Ureter (tissue), 1 donor: ENCODE results near the gene ABL2. TPM values are rescaled to one million over a fixed set of nuclear protein-coding genes. Genes with fewer than 3 reads are reported as not detected.
"Not testable (repeated sequence)": the region's sequence is repeated elsewhere in the genome, so short reads cannot be mapped to it uniquely, and the experiment has no call there.

Source experiments
- DNase-seq: peaks from one replicate; pipeline ENCODE4 v3.0.0-alpha.2; 2020; ENCODE audit warnings: low spot score
- total RNA-seq: library from RNA; stranded (reverse); gene quantifications from one replicate; pipeline ENCODE4 v1.2.4, GENCODE V29; 2023
- donor health status: DM: yes; HTN: yes; CAD: no.

Gene ABL2
- total RNA-seq, 1 donor from 2014 or later, result 35.0 TPM

DNA sequence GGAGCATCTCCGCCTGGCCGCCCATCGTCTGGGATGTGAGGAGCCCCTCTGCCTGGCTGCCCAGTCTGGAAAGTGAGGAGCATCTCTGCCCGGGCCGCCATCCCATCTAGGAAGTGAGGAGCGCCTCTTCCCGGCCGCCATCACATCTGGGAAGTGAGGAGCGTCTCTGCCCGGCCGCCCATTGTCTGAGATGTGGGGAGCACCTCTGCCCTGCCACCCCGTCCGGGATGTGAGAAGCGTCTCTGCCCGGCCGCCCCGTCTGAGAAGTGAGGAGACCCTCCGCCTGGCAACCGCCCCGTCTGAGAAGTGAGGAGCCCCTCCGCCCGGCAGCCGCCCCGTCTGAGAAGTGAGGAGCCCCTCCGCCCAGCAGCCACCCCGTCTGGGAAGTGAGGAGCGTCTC is 94.3 kb downstream of the ABL2 start:
- DNase-seq, result not testable (repeated sequence)

DNA sequence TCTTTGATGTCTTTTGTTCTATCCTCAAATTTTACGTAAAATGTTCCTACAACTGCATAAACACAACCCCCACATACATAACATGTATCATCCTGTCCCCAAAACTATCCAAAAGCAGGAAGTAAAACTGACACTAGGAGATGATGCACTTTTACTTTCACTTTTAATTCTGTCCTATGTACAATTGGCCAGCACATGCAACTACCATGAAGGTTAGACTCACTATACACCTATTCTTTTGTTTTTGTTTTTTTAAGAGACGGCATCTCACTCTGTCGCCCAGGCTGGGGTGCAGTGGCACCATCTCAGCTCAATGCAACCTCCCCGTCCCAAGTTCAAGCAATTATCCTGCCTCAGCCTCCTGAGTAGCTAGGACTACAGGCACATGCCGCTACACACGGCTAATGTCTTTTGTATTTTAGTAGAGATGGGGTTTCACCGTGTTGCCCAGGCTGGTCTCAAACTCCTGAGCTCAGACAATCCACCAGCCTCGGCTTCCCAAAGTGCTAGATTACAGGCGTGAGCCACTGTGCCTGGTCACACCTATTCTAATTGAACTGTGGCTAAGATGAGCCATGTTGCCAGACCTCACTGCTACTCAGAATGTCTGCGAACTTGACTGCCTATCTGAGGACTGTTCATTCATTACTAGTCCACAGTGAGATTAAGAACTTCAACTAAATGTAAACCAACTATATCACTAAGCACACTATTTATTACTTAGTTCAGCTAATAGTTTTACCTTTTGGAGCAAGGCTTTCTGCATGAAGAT is 99.6 kb downstream of the ABL2 start:
- DNase-seq, result no peak

DNA sequence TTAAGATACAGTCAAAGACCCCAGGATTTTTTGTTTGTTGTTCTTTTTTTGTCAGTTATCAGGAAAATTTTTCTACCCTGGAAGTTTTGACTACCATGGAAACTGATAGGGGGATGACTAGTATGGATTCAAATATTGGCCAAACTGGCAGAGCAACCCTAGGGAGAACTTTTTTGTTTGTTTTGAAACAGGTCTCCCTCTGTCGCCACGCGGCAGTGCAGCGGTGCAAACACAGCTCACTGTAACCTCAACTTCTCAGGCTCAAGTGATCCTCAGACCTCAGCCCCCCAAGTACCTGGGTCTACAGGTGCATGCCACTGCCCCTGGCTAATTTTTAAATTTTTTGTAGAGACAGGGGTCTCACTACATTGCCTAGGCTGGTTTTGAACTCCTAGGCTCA is 101.0 kb downstream of the ABL2 start:
- no peak for DNase-seq

DNA sequence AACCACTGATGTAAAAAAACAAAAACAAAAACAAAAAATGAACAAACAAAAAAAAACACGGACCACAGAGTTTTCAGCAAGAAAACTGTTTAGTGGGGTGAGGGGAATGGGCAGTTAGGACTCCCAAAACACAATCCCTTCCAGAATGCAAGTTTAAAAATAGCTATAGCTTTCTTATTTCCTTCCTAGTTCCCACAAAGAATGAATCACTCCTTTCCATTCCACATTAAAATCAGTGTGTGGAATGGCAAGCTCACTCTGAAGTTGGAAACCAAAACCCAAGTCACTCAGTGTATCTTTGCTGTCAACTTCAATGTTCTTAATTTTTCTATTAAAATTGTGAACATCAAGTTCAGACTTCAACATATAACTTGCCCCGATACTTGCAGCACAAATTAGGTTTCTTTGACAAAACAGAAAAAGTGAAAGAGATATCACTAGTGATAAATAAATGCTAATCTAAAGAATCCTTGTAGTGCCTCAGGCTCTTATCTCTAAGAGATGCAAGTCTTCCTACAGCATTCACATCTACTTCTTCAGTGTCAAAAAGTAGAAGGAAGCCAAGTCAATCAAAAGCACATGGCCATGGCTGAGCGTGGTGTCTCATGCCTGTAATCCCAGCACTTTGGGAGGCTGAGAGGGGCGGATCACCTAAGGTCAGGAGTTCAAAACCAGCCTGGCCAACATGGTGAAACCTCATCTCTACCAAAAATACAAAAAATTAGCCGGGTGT is 102.1 kb downstream of the ABL2 start:
- DNase-seq, result no peak

DNA sequence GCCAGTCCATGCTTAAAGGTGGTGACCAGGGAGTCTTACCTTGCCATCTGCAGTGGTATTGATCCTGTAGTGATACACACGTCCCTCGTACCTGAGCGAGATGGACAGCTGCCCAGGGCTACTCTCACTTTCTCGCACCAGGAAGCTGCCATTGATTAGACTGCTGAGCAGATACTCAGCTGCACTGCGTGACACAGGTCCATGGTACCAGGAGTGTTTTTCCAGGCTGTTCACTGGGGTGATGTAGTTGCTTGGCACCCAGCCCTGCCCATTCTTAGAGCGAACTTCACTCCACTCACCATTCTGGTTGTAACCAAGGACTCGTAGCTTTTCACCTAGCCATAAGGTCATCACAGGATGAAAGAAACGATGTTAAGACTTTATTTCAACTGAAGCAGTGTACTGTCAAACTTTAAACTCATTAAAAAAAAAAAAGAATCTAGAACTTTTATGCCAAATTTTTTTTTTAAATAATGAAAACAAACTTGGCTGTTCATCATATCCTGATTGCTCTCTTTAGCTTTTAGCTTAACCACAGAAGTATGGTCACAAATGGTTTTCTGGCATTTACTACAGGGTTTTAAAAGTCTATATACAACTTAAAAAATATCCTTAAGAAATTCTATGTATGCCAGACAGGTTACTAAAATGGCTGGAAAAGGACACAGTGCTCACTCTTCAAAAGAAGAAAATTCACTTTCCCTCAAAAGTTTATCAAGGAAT is 103.0 kb downstream of the ABL2 start:
- no peak for DNase-seq

DNA sequence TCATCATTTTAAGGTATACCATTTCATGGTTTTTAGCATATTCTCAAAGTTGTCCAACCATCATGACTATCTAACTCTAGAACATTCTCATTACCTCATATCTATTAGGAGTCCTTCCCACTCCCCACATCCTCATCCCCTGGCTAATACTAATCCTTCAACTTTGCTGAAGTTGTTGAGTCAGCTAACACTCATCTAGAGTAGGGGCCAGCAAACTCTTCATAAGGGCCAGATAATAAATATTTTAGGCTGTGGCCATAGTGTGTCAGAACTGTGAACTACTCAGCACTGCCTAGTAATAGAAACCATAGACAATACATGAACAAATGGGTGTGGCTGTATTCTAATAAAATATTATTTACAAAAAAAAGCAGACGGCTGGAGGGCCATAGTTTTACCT is 104.6 kb downstream of the ABL2 start:
- DNase-seq, result no peak

DNA sequence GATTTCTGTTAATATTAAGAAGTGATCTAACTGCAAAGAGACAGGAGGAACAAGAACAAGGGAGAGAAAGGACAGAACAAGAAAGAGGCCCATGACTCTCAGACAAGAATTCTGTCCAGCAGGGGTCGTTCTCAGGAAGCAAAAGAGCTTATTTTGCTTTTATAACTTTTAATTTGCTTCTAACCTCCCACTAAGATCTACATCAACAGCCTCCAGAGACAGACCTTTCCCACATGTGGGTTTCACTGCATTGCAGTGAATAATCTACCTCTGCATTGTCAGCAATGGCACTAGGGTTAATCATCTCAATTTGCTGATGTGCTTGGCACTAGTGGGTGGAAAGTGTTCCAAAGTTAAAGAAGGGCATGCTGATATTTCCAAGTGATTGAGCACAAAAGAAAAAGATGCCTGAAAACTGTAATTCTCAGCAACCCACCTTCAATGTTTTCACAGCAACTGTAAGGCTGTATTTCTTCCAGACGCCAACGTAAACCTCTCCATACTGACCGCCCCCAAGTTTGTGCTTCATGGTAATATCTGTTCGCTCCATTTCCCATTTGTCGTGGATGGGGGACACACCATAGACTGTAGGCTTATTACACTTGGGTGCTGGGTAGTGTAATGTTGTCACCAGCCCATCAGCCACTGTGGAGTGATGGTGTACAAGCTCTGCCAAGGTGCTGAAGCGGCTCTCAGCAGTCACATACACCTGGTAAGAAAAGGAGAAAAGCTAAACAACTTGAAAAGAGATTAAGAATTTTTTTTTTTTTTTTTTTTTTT is 108.1 kb downstream of the ABL2 start:
- no peak for DNase-seq

DNA sequence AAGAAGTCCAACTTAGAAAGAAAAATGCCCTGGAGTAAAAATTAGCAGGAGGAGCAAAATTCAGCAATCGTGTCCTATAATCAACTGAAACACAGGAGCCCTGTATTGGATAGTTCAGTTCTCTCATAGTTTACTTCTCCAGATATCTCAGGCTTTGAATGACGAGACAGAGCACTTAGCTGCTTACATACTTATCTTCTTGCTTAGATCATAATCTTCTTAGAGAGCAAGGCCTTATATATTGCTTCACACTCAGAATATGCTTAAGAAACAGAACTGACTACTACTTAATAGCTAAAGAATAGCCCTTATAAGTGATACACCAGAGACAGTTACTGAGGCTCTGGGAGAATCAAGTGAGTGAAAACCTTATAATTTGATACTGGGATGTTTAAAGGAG is 108.7 kb downstream of the ABL2 start:
- DNase-seq, result no peak

DNA sequence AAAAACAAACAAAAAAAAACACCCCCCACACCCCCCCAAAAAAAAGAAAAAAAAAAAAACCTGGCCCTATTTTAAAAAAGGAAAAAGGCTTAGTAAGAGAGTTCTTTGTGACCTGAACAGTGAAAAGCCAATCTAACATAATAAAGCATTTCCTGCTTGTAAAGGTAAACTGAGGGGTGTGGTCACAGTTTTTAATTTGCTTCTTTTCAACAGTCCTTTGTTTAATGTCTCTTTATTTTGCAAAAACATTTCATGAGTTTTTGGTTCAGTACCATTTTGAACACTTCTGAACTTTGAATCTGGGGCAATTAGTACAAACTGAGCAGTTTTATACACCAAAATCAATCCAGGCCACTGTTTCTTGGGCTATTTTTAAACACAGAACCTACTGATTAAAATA is 110.0 kb downstream of the ABL2 start:
- DNase-seq, result no peak

DNA sequence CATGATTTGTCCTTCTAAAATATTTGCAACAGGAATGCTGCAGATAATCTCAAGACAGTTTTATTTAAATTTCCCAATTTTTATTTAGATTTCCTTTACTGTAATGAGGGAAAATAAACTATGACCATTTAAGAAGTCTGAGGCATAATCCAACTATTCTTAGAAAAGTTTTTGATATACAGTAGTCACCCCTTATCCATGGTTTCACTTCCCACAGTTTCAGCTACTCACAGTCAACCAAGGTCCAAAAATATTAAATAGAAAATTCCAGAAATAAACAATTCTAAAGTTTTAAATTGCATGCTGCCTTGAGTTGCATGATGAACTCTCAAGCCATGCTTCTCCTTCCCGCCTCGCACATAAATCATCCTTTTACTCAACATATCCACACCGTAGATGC is 114.3 kb downstream of the ABL2 start:
- DNase-seq, result no peak

DNA sequence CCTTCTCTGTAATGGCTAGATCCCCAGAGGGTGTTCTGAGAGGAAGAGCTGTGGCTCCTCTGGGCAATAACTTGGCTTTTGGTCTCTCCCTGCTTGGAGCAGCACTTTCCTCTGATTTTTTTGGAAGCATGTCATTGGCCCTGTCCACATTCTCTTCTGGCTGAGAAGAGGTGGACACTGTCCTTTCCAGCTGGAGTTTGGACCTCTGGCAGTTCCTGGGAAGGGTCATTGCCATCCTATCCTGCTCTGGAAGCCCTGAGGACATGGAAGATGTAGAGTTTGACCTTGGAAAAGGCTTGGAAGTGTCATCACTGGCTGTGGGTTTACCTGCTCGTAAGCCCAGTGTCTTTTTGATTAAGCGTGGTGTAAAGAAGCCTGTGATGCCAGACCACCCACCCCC is 120.8 kb downstream of the ABL2 start:
- no peak for DNase-seq

DNA sequence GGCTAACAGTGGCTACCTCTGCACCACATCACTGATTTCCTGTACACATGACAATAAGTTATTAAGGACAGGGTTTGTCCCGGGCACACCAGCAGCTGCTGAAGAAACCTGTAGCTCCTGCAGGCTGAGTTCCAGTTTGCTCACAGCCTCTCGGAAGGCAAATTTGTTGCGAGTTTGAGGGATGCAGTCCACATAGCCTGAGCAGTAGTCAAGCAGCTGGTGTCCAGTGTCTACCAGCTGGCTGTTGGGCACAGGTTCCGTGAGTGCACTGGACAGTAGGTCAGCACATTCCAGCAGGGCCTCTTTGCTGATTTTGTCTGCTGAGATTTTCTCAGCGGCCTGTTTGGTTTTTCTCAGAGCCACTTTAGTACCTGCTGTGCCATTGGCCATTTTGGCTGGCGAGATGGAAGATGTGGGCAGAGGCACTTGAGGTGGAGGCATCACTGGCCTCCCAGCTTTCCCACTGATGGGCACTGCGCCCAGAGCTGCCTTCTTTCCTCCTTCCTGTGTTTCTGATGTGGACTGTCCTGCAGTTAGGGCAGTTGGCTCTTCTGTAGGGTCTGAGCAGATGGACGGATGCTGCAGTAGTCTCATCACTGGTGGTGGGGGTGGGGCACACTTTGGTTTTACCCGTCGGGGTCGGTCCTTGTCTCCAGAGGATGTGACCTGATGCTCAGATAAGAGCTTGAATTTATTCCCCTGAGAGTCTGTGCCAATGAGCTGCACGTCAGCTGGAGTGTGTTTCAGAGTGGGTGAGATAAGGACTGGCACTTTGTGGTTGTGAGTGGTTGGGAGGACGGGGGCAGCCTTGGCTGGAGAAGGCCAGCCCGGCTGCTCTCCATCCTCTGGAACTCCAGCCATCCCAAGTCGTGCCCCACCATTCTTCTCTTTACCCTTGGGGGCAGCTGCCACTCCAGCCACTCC is 121.5 kb downstream of the ABL2 start:
- no peak for DNase-seq

DNA sequence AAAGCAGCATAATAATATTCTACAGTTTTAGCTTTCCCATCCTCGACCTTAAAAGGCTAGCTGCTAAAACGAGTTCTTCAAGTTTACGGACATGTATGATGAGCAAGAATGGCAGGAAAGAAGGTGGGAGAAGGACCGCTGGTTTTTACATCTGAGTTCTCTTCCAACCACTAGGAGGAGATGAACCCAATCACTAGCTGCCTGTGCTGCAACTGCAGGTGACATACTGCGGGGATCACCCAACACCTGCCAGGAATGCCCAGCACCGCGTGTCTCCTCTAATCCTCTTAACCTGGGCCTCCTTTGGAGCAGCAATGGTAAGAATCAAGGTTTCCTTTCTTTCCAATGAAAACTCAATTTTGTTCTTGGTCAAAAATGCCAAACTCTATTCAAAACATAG is 124.1 kb downstream of the ABL2 start:
- DNase-seq, result no peak

DNA sequence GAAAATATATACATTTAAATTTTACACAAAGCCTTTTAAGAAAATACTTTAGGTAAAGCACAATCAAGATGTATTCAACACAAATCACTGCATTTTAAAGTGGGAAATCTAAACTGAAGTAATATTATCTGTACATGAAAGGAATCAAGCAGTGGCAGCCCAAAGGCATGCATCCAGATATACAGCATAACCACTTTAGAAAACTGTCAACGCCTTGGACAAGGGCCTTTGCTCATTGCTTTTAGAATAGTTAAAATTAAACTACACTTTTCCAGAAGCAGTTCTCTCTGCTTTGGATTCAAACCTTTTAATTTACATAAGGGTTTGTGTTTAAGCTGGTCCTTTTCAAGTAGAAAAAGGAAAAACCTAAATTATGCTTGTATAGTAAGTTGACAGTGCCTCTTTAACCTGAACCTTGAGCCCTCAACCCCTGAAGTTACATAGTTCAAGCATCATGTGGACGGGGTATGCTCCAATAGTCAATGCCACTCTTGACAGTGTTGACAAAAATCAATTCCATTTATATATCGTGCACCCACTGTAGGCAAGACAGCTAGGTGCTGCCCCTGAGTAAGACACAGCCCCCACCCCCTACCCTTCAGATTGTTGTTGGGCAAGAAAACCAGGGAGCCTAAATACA is 124.7 kb downstream of the ABL2 start:
- no peak for DNase-seq

DNA sequence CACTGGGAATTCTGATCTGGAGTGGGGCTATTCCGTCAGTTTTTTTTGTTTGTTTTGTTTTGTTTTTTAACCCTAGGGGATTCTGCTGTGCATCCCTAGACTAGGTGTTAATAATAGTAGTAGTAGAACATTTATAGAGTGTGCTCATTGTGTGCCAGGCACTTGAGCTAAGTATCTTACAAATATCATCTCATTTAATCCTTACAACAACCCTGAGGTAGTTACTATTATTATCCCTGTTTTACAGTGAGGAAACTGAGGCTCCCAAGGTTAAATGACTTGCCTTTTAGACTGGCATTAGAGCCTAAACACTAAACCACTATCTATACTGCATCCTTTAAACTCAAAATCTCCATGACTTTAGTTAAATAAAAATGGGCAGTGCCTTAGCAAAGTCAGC is 125.5 kb downstream of the ABL2 start:
- no peak for DNase-seq

DNA sequence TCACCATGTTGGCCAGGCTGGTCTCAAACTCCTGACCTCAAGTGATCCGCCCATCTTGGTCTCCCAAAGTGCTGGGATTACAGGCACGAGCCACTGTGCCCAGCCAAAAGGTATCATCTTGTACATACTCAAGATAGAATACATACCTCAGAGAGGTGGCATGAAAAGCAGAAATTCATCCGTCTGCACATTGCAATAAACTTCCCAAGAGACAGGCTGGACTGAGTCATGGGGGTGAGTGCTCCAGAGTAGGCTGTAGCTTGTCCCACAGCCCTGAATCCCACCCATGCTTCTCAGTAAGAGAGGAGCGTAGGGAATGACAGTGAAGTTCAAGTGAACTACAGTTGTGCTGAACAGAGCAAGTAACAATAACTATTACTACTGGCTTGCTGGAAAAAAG is 127.9 kb downstream of the ABL2 start:
- no peak for DNase-seq

DNA sequence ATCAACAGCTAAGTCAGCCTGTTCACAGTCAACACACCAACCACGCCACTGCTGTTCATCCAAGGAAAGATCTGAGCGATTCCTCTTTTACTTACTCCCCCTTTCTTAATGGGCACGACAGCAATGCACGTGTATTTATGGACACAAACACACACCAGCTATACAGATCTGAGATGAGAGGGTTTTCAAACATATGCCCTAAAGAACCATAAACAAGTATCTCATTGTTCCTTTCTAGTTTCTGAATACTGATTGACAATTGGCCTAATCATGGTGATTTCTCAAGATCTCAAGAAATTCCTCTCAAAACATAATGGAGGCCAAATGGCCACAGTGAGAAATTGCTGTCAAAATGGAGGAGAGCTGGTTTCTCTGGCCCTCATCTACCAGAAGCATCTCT is 129.6 kb downstream of the ABL2 start:
- no peak for DNase-seq

DNA sequence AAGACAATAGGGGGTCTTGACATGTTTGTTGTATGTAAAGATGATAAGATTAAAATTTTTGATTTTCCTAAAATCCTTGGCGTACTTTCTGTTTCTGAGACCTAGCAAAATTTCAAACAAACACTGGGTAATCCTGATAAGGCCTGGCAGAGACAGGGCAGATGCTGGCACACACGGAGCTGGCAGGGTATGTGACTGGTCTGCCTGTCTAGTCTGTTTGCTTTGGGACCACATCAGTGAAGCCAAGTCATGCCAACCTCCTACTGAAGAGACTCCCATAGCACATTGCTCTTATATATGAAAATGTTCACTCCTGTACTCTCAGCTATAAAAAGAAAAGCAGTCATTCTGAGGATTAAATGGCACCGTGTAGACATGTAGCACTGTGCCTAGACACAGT is 133.6 kb downstream of the ABL2 start:
- no peak for DNase-seq

DNA sequence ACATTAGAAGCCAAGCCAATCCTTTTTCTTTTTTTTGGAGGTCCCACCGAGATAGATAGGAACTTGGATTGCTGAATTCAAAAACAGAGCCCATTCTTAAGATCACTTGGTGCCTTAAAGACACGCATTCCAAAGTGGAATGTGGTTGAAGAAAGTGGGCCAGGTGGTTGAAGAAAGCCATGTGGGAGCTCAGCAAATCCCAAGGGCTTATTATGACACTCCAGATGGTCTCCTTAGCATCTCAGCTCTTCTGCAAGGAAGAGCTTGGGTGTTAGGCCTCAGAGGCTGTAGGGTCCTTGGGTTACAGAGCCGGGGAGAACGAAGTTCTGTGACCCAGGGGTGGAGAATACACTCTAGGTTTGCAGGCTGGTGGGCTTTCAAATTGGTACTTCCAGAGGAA is 134.1 kb downstream of the ABL2 start:
- DNase-seq, result no peak

DNA sequence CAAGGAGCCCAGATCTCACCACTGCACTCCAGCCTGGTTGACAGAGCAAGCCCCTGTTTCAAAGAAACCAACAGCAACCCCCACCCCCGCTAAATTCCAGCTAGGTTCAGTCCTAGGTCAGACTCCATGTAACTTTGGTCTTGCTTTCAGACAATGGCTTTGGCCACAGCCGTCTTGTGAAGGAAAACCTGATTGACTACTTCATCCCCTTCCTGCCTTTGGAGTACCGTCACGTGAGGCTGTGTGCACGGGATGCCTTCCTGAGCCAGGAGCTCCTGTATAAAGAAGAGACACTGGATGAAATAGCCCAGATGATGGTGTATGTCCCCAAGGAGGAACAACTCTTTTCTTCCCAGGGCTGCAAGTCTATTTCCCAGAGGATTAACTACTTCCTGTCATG is 134.7 kb downstream of the ABL2 start:
- DNase-seq, result no peak
